ENCODE measurements around the gene LRMDA. TPM values are rescaled to one million over a fixed set of nuclear protein-coding genes. Genes with fewer than 3 reads are reported as not detected.
A peak's percentile ranks its signal among the peaks of the same experiment; 100 is the strongest.

LRMDA gene
- total and polyA plus RNA-seq, 2 of the 8 experiments (the other 6 are each of a cell fraction or from before 2014, with no cell fraction given): 0.86 to 2.8 TPM

DNA sequence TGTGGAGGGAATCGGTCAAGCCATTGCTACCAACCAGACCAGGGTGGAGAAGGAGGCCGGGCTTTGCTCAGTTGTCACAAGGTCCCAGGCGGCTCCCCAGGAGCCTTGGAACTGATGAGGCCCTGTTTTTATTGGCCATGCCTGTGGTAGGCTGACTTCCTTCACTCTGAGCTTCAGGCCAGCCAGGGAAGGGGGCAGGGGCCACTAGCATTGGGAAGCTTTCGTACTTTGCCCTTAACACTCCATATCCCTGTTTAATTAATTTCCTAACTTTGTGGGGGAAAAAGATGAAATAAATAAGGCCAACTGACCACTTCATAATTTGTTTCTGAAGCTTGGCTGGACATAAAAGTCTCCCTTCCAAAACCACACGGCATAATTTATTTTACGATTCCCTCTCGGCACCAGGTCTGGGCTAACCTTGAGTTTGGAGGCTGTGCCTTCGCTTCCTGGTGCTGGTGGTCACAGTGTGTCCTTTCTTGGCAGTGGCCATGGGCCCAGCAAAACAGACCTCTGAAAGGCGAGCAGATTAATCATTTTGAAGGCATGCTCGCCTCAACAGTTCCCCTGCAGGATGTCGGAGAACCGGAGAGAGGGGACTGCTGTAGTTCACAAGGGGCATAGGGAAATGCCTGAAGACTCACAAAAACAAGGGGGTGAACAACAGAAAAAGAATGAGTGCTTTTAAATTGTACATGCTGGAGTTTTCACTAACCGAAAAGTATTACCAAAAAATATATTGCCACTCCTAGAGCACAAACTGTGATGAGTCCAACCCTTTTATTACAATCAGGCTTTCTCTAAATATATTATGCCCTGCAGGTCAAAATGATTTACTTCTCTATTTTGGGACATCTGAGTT lies 966.0 kb downstream of the LRMDA start:
- POLR2A ChIA-PET (ENCODE audit: partially characterized antibody): no interaction called here

More for the DNA sequence above, 966.0 kb downstream of the LRMDA start:
- Histone ChIP-seq H3K14ac (ENCODE audit: insufficient read length) (no peak overlapping the region), H3K4me2 (ENCODE audit: insufficient read depth in 1 of 2, low read depth in 2 of 2, low read length in 2 of 2) (no peak overlapping the region), H3K4ac (replicated peaks; ENCODE audit: insufficient read length, low read depth, low read length) (no peak overlapping the region), H3K27me3 (replicated peaks in 1 of 4; ENCODE audit: control insufficient read depth in 3 of 4, extremely low read depth in 1 of 4, insufficient read depth in 3 of 4, low read length in 3 of 4) (no peaks in the 10 kb centered on the region), H2AFZ (ENCODE audit: low read length) (peak overlapping the region; percentile 78; the same call in 1 of the 2 replicates), H3K9me3 (ENCODE audit: insufficient read depth in 2 of 2, low read depth in 1 of 2, low read length in 1 of 2) (no peaks in the 10 kb centered on the region), H3K79me1 (ENCODE audit: low read depth, low read length) (no peaks in the 10 kb centered on the region), H3K56ac (replicated peaks; ENCODE audit: insufficient read length, low read depth, low read length) (no peak overlapping the region), H3K23me2 (ENCODE audit: low read depth, low read length) (no peaks in the 10 kb centered on the region), H3K36me3 (ENCODE audit: control insufficient read depth in 2 of 4, insufficient read depth in 4 of 4, low read length in 3 of 4) (no peaks in the 10 kb centered on the region), H4K20me1 (replicated peaks in 1 of 2; ENCODE audit: control insufficient read depth in 1 of 2, insufficient read depth in 2 of 2, low read length in 2 of 2) (no peaks in the 10 kb centered on the region), H4K8ac (ENCODE audit: extremely low read depth, insufficient read depth, low read length) (no peak overlapping the region), H2AK5ac (ENCODE audit: low read depth, low read length) (no peak overlapping the region), H4K91ac (replicated peaks; ENCODE audit: insufficient read length, low read length) (no peak overlapping the region), H3K4me3 (ENCODE audit: extremely low read depth in 1 of 4, insufficient read depth in 2 of 4, low read depth in 3 of 4, low read length in 4 of 4) (no peak overlapping the region), H3K4me1 (replicated peaks in 1 of 4; ENCODE audit: control insufficient read depth in 3 of 4, insufficient read depth in 4 of 4, low read length in 3 of 4) (peaks cover 0 to 8% (median 5%) of the 10 kb centered on the region in 4 experiments; a peak in 4 of 7 replicates), H3K9ac (replicated peaks in 1 of 4; ENCODE audit: extremely low read depth in 1 of 4, low read depth in 3 of 4, low read length in 3 of 4) (no peak overlapping the region), H3K79me2 (ENCODE audit: control insufficient read depth in 1 of 2, insufficient read depth in 2 of 2, low read length in 2 of 2) (no peaks in the 10 kb centered on the region), H3K27ac (ENCODE audit: low read depth, low read length) (no peak overlapping the region), H2BK5ac (ENCODE audit: low read depth, low read length) (no peak overlapping the region), H2BK20ac (ENCODE audit: low read length) (no peak overlapping the region), H3K18ac (ENCODE audit: extremely low read depth, low read length) (no peak overlapping the region), H2BK15ac (ENCODE audit: low read length) (no peak overlapping the region), H3K23ac (ENCODE audit: insufficient read length) (no peak overlapping the region), H4K5ac (ENCODE audit: insufficient read length, low read depth, low read length) (no peak overlapping the region), H2BK120ac (replicated peaks; ENCODE audit: low read depth, low read length) (no peak overlapping the region), H2BK12ac (ENCODE audit: low read depth, low read length) (no peak overlapping the region)
- TF ChIP-seq CTBP2 (IDR thresholded peaks at IDR 0.05; ENCODE audit: borderline replicate concordance, insufficient read depth, insufficient read length, low read length): no peak
- no peak for TF ChIP-seq TEAD4 (IDR thresholded peaks at IDR 0.05; ENCODE audit: low read depth, low read length)
- no peak for TF ChIP-seq KDM5A (IDR thresholded peaks at IDR 0.05; ENCODE audit: low read length)
- TF ChIP-seq EZH2 (IDR thresholded peaks at IDR 0.05; ENCODE audit: low read depth, low read length, severe bottlenecking): no peak
- no peak for TF ChIP-seq TAF7 (optimal IDR thresholded peaks at IDR 0.05; ENCODE audit: borderline replicate concordance, low read depth, low read length)
- no peak for TF ChIP-seq SIRT6 (IDR thresholded peaks at IDR 0.05; ENCODE audit: low read length)
- no peak for TF ChIP-seq BRCA1 (IDR thresholded peaks at IDR 0.05; ENCODE audit: low read depth, low read length)
- TF ChIP-seq TCF12 (IDR thresholded peaks at IDR 0.05; ENCODE audit: low read depth, low read length): no peak
- CTCF ChIA-PET (ENCODE audit: partially characterized antibody): interaction anchor here (0.9 kb wide), 1 partner anchor 72 kb away, joined by 3 read pairs; no protein-coding TSS in a partner anchor
- 90% methylated on average over 13 of the region's 13 CpGs; no CpG with 5 or more reads in 1 of the 2 experiments for WGBS, 2 experiments (ENCODE audit: extremely low coverage in 1 of 2, insufficient coverage in 1 of 2, insufficient read length in 1 of 2, insufficient replicate concordance in 2 of 2, low coverage in 1 of 2, low lambda C conversion rate in 2 of 2, missing lambda C conversion rate in 1 of 2)
- FAIRE-seq (no peak), DNase-seq (ENCODE audit: low read depth in 1 of 2, low spot score in 2 of 2) (no peak)
